IPS-NIHi11 (cell line): Measurements from ENCODE around the gene PPAN.

ENCODE experiments used
- DNase-seq: peaks from one replicate; pipeline ENCODE4 v3.0.0; 2012; ENCODE audit warnings: mixed read lengths, low spot score

PPAN gene

DNA sequence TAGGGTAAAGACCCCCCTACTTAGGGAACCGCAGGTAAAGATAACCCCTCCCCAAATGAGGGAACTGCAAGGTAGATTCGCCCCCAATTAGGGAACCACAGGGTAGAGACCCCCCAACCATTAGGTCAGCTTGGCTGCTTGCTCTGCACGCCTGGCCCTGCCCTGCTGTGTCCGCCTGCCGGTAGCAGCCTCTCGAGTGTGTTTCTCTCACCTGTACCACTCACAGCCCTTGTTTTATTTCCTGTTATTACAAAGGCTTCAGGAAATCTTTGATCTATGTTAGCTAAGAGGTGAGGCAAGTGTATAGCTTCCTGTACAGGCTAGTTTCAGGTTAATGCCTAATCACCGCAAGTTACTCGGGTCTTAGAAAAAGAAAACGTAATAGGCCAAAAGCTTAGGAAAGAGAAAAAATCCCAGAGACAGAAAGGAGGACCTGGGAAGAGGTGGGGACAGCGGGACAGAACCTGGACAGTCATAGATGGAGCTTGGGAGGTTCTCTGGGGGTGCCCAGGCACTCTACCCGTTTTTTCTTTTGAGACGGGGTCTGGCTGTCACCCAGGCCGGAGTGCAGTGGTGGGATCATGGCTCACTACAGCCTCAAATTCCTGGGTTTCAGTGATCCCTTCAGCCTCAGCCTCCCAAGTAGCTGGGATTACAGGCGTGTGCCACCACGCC is 36.7 kb downstream of the PPAN start:
- no peak for DNase-seq

DNA sequence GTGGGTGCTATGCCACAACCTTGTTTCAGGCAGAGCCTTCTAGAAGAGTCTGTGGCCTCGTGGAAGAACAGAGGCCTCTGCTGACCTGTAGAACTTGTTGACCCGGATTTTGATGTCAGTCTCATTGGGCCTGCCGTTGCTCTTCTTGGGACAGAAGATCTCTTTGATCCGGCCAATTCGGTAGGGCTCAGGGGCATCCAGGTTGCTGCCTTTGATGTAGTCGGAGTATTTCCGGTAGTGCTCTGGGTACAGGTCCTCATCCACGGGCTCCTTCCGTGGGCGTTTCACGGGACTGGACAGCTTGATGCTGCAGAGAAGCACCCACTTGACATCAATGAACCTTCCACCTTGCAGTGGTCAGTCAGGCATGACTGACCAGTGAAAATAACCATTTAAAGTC is 37.5 kb downstream of the PPAN start:
- DNase-seq, result no peak

DNA sequence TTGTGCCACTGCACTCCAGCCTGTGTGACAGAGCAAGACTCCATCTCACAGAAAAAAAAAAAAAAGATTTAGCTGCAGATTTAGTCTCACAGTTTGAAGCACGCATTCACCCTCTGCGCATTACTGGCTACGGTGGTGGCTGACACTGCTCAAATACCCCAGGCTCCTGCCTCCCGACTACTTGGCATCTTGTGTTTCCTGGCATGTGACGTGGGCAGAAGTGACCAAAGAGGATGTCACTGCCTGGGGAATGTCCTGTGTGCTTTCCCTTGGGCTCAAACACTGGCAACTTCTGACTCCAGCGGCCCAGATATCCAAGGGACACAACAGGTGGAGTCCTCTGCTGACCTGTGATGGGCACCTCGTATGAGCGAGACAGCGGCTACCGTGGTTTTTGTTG is 38.2 kb downstream of the PPAN start:
- DNase-seq, result no peak

DNA sequence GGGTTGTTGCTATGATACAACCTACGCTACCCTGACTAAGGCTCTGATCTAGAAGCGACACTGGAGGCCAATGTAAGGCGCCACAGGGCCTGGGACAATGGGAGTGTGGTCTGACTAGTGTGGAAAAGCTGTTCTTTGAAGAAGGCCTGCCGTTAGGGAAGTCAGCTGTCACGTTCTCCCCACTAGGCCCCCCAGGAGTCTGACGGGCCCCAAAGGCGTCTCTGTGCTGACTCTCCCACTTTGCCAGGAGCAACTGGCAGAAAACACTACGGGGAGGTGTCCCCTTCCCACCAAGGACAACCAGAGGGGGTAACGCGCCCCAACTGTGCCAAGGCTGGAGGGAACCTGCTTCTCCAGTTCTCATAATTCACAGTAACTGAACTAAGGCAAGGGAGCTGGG is 38.9 kb downstream of the PPAN start:
- DNase-seq, result no peak

DNA sequence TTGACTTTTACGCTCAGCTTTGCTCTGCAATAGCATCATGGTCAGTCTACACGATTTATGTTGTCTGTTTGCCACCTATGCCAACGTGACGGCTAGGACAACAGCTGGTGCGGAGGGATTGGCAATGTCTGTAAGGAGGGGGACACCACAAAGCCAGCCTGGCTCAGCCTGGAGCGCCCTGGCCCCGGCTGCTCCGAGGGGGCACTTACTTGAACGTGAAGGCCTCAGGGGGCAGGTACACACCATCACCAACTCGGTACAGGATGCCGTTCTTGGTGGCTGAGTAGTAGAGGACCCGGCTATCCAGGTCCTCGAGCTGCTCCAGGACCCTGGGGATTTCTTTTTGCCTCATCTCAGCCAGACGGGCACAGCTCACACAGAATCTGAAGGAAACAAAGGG is 40.0 kb downstream of the PPAN start:
- DNase-seq, result no peak

DNA sequence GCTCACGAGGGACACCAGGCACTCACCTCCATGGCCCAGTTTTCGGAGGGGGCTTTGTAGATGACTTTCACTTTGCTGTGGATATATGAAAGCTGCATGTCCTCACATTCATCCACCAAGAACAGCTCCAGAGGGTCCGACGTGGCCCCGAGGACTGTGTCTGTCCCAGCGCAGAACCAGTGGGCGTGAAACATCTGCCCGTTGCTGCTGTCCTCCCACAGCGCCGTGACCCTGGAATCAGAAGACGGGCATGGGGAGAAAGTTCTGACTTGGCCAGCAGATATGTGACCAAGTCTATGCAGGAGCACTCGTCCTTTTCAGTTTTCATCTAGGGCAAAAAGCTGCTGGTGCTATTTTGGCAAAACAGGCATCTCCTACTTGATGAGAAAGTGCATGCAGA is 43.3 kb downstream of the PPAN start:
- DNase-seq, result no peak

DNA sequence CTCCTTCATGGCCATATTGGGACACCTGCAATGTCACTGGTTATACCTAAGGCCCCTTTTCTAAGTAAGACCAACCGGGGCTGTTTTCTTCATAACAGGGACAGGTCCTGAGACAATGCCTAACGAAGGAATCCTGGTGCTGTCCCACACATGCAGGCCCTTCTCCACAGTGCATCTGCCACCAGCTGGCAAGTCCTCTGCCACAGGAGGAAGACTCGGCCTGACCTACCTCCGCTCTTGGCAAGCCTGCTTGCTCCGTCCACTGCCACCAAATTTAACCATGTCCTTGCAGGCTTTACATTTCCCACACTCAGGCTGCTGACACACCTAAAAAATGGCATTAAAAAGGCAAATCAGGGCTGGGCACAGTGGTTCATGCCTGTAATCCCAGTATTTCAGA is 45.4 kb downstream of the PPAN start:
- no peak for DNase-seq

DNA sequence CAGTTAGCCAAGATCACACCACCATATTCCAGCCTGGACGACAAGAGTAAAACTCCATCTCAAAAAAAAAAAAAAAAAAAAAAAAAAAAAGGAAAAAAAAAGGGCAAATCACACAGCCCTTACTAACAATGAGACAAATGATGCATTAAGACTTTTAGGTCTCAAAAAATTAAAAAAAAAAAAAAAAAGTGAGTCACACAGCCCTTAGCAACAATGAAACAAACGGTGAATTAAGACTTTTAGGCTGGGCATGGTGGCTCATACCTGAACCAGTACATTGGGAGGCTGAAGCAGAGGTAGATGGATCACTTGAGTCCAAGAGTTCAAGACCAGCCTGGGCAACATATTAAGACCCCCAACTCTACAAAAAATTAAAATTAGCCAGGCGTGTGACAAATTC is 45.9 kb downstream of the PPAN start:
- DNase-seq, result no peak

DNA sequence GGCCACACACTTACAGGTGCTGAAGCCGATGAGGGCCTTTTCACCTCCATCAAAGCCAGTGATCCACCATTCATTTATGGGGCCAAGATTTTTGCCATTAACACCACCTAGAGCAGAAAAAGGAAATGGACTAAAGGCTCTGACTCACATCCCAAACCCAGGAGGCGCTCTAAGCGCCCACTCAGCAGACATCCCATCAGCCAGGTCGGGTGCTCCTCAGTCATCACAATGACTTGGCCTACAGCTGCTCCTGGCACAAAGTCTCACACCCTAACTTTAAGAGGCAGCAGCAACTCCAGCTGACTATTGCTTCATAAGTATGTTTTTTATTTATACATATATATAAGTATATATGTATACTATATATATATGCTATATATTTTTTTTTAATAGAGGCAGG is 49.7 kb downstream of the PPAN start:
- no peak for DNase-seq

DNA sequence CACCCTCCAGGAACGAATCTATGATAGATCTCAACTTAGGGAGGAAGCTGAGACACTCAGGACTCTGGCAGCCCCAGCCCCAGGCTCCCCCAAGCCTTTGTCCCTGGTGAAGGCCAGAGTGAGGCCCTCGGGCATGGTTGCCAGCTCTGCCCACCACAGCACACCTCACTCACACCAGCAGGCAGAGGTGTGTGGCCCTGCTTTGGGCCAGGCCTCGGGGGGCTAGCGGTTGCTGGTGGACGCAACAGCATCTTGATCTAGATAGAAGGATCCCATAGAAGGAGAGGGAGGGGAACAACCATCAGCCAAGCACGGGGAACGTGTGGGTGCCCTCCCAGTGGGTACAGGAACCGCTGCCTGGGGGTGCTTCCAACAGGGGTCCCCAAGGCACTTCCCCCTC is 51.9 kb downstream of the PPAN start:
- DNase-seq, result no peak

DNA sequence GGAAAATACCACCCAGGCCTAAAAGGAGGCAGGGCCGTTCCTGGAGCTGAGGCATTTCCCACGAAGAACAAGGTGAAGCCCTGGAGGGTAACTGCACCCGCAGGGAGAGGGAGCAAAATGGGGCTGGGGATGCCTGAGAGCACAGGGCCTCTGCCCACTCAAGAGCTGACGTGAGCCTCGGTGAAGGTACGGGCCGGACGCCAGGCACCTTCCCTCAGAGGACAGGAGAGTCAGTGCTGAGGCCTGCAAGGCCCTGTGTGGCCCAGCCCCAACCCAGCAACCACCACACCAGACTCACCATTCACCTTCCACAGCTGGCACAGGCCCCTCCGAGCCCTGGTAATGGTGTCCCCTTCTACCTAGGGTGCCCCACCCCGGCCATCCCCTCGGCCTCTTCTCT is 52.3 kb downstream of the PPAN start:
- no peak for DNase-seq

DNA sequence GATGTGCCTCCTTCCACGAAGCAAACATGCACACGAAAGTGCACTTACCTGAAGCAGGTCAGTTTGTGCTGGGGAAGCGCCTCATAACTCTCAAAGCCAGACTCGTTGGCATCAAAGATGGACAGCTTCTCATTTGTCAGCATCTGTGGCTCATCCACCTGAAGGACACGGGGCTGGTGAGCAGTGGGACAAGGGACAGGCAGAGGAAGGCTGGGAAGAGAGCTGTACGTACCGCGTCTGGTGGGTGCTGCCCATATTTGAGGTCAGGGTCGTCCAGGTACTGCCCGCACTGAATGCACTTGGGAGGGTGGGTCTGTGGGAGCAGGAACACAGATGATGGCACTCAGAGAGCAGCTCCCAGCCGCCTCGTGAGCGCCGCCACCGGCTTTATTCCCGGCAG is 53.4 kb downstream of the PPAN start:
- no peak for DNase-seq
